Measurements from ENCODE around the gene VPS8. TPM values are rescaled to one million over a fixed set of nuclear protein-coding genes. Genes with fewer than 3 reads are reported as not detected.

The VPS8 gene
- total and polyA plus RNA-seq, 2 of the 13 experiments (the other 11 are each of a cell fraction or from before 2014, with no cell fraction given) = 14.2 to 35.1 TPM

DNA sequence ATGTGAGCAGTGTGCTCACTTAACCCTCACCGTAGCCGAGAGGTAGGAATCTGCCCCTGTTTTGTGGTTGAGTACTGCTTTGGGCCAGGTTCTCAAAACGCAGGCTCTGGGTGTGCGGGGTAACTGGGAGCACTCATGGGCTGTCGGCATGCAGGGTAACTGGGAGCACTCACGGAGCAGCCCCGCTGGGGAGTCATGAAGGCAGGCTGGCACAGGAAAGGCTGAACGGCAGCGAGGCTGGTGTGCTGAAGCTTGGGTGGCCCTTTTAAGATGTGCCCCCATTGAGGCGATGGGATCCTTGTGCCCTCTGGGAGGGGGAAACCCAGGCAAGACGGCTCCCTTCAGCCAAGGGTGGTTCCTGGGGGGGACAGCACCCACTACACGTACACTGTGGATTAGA lies 44.6 kb upstream of the VPS8 start:
- POLR2A ChIA-PET = no interaction called here

More for the DNA sequence above, 44.6 kb upstream of the VPS8 start:
- no peaks in the 10 kb centered on the region for H3K9me3 ChIP-seq (ENCODE audit: low read length)
- no TSS peak for BruUV-seq (replicated peaks)
- FAIRE-seq (no peak), ATAC-seq (no peak), DNase-seq (ENCODE audit: low spot score) (no peak)
- H3K79me2 ChIP-seq (ENCODE audit: insufficient read depth, low read length) = no peaks in the 10 kb centered on the region
- H4K20me1 ChIP-seq (ENCODE audit: insufficient read depth, low read length) = no peaks in the 10 kb centered on the region
- H2AFZ ChIP-seq (ENCODE audit: low read length) = no peak overlapping the region
- H3K27me3 ChIP-seq (ENCODE audit: control insufficient read depth in 1 of 2, insufficient read depth in 2 of 2, low read length in 2 of 2) = peaks cover 7 to 30% of the 10 kb centered on the region in 2 experiments; a peak in 3 of 5 replicates
- no peak overlapping the region for H3K4me2 ChIP-seq (ENCODE audit: low read depth, low read length)
- H3K9ac ChIP-seq (ENCODE audit: insufficient read depth, low read depth, low read length) = no peak overlapping the region
- no peak overlapping the region for H3K4me3 ChIP-seq (replicated peaks in 1 of 3; ENCODE audit: insufficient read depth in 1 of 3, low read depth in 2 of 3, low read length in 3 of 3)
- H3K36me3 ChIP-seq (replicated peaks in 1 of 2; ENCODE audit: control insufficient read depth in 1 of 2, insufficient read depth in 2 of 2, low read length in 2 of 2) = no peaks in the 10 kb centered on the region
- 54% methylated on average over 8 of the region's 12 CpGs for WGBS (ENCODE audit: low lambda C conversion rate)
- no peak overlapping the region for H3K27ac ChIP-seq (ENCODE audit: extremely low read length, insufficient read depth, low read length)
- intact Hi-C loops (cut with micrococcal nuclease; ENCODE audit: unreplicated experiment) (loop anchor here (10.0 kb wide), 1 partner anchor 277 kb away; no protein-coding TSS in a partner anchor), in situ Hi-C loops (cut with HindIII; ENCODE audit: extremely low pct_ligation_motif_present, low pct_unique_long_range_greater_than_20kb) (no loop called here)
- TF ChIP-seq, protein P1, sequence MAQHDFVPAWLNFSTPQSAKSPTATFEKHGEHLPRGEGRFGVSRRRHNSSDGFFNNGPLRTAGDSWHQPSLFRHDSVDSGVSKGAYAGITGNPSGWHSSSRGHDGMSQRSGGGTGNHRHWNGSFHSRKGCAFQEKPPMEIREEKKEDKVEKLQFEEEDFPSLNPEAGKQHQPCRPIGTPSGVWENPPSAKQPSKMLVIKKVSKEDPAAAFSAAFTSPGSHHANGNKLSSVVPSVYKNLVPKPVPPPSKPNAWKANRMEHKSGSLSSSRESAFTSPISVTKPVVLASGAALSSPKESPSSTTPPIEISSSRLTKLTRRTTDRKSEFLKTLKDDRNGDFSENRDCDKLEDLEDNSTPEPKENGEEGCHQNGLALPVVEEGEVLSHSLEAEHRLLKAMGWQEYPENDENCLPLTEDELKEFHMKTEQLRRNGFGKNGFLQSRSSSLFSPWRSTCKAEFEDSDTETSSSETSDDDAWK (CRISPR knock-in tag; IDR thresholded peaks at IDR 0.05) = no peak
- TF ChIP-seq FOXK2 (IDR thresholded peaks at IDR 0.05) (no peak), RFX1 (IDR thresholded peaks at IDR 0.05) (no peak), MATR3 (CRISPR knock-in tag; IDR thresholded peaks at IDR 0.05) (no peak), ZFP37 (CRISPR knock-in tag; IDR thresholded peaks at IDR 0.05; ENCODE audit: borderline replicate concordance) (no peak), ZNF20 (CRISPR knock-in tag; IDR thresholded peaks at IDR 0.05) (no peak), PHF5A (CRISPR knock-in tag; IDR thresholded peaks at IDR 0.05; ENCODE audit: low read depth, unreplicated experiment) (no peak)
- TF ChIP-seq, protein P2, sequence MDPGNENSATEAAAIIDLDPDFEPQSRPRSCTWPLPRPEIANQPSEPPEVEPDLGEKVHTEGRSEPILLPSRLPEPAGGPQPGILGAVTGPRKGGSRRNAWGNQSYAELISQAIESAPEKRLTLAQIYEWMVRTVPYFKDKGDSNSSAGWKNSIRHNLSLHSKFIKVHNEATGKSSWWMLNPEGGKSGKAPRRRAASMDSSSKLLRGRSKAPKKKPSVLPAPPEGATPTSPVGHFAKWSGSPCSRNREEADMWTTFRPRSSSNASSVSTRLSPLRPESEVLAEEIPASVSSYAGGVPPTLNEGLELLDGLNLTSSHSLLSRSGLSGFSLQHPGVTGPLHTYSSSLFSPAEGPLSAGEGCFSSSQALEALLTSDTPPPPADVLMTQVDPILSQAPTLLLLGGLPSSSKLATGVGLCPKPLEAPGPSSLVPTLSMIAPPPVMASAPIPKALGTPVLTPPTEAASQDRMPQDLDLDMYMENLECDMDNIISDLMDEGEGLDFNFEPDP (CRISPR knock-in tag; conservative IDR thresholded peaks at IDR 0.05) = no peak
- TF ChIP-seq, protein P3, sequence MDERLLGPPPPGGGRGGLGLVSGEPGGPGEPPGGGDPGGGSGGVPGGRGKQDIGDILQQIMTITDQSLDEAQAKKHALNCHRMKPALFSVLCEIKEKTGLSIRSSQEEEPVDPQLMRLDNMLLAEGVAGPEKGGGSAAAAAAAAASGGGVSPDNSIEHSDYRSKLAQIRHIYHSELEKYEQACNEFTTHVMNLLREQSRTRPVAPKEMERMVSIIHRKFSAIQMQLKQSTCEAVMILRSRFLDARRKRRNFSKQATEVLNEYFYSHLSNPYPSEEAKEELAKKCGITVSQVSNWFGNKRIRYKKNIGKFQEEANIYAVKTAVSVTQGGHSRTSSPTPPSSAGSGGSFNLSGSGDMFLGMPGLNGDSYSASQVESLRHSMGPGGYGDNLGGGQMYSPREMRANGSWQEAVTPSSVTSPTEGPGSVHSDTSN (CRISPR knock-in tag; IDR thresholded peaks at IDR 0.05) = no peak
- TF ChIP-seq, protein P4, sequence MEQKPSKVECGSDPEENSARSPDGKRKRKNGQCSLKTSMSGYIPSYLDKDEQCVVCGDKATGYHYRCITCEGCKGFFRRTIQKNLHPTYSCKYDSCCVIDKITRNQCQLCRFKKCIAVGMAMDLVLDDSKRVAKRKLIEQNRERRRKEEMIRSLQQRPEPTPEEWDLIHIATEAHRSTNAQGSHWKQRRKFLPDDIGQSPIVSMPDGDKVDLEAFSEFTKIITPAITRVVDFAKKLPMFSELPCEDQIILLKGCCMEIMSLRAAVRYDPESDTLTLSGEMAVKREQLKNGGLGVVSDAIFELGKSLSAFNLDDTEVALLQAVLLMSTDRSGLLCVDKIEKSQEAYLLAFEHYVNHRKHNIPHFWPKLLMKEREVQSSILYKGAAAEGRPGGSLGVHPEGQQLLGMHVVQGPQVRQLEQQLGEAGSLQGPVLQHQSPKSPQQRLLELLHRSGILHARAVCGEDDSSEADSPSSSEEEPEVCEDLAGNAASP (CRISPR knock-in tag; IDR thresholded peaks at IDR 0.05; ENCODE audit: borderline replicate concordance) = no peak
- TF ChIP-seq, protein P5, sequence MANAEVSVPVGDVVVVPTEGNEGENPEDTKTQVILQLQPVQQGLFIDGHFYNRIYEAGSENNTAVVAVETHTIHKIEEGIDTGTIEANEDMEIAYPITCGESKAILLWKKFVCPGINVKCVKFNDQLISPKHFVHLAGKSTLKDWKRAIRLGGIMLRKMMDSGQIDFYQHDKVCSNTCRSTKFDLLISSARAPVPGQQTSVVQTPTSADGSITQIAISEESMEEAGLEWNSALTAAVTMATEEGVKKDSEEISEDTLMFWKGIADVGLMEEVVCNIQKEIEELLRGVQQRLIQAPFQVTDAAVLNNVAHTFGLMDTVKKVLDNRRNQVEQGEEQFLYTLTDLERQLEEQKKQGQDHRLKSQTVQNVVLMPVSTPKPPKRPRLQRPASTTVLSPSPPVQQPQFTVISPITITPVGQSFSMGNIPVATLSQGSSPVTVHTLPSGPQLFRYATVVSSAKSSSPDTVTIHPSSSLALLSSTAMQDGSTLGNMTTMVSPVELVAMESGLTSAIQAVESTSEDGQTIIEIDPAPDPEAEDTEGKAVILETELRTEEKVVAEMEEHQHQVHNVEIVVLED (CRISPR knock-in tag; IDR thresholded peaks at IDR 0.05; ENCODE audit: borderline replicate concordance) = no peak
- no peaks in the 10 kb centered on the region for H3K4me1 ChIP-seq (ENCODE audit: insufficient read depth, low read length)
- CTCF ChIA-PET (ENCODE audit: low intra/inter-chr PET ratio, low total read pairs) = no interaction called here

Data from HepG2 (cell line).